Right lobe of liver (tissue), 6 donors: ENCODE results near the gene ZNF384. TPM values are rescaled to one million over a fixed set of nuclear protein-coding genes. Genes with fewer than 3 reads are reported as not detected.

ENCODE experiments used
- ATAC-seq, 4 donors: fragments of 200-7000 bp; cut with Tn5 transposase; one replicate each; pipeline ENCODE4 v1.9.1; 2020; ENCODE audit warnings: mild to moderate bottlenecking in 4 of 4, moderate library complexity in 4 of 4
- DNase-seq, 3 donors: peaks; one replicate each; pipeline ENCODE4 v3.0.0-alpha.2; 2020
- H3K27ac ChIP-seq, 3 donors: fragments of 200-600 bp; one replicate each; pipeline ENCODE4 v1.8.0; 2022
- H3K27me3 ChIP-seq, 2 donors: fragments of 200-600 bp; one replicate each; pipeline ENCODE4 v1.8.0; 2022
- H3K36me3 ChIP-seq, 4 donors: fragments of 200-600 bp; sonication (generic) in 1 of 4; one replicate each; pipeline versions ENCODE4 v1.5.1 to v1.8.0; 2017 to 2022; ENCODE audit warnings: control low read depth in 1 of 4
- H3K4me1 ChIP-seq, 4 donors: fragments of 200-600 bp; sonication (generic) in 1 of 4; one replicate each; pipeline versions ENCODE4 v1.5.1 to v1.8.0; 2017 to 2022; ENCODE audit warnings: control low read depth in 1 of 4
- H3K4me3 ChIP-seq, 3 donors: fragments of 200-600 bp; one replicate each; pipeline ENCODE4 v1.8.0; 2022
- H3K9me3 ChIP-seq, 4 donors: fragments of 200-600 bp; sonication (generic) in 1 of 4; one replicate each; pipeline versions ENCODE4 v1.5.1 to v1.8.0; 2017 to 2022; ENCODE audit warnings: control low read depth in 1 of 4
- POLR2A ChIP-seq: fragments of 450-650 bp; IDR thresholded peaks from one replicate; pipeline ENCODE4 v1.6.1; 2017; ENCODE audit warnings: antibody characterized with exemption, mild to moderate bottlenecking
- WGBS: methylation state at CpG from one replicate; pipeline ENCODE4 v1.1.6; 2018; ENCODE audit warnings: low coverage, low lambda C conversion rate; ENCODE audit not compliant: insufficient coverage; ENCODE audit errors: missing lambda C conversion rate; 5-methylcytosine and 5-hydroxymethylcytosine counted together
- intact Hi-C, 2 donors: fragments of 100-400 bp; cut with DNase I; formaldehyde crosslinking; loops; one replicate each; pipeline versions ENCODE4 v1.11.2 to v1.14.1; 2022
- total RNA-seq, 6 experiments: library from RNA; depleted of rRNA in 2 of 6; stranded (reverse); fragments of >200 nt in 2 of 6; fragmentation: NEBNext Ultra II Directional in 3 of 6; extraction: Animal tissue kit (Norgen Biotek cat#: 25700) in 3 of 6; gene quantifications; one replicate each; pipeline versions ENCODE4 v1.1.0 to v1.2.4, GENCODE V29; 2016 to 2023
- TF ChIP-seq, protein P1 (sequence below), 4 donors: fragments of 200-600 bp in 3 of 4; fragments of 450-650 bp in 1 of 4; IDR thresholded peaks; one replicate each; pipeline versions ENCODE4 v1.5.1 to v1.8.0; 2016 to 2022; ENCODE audit warnings: antibody characterized with exemption in 4 of 4, mild to moderate bottlenecking in 2 of 4
- donor health status: DM: no; HTN: yes; CAD: no.
- donor health status: DM: no; HTN: no; CAD: no.
- donor health status: DM: no; HTN: no; CAD: no.
- donor health status: DM: no; HTN: yes; CAD: no.
- donor health status: DM: no; HTN: yes; CAD: no.

Gene ZNF384
- total RNA-seq, 6 experiments from 2014 or later, result 11.9 to 22.3 (median 18.3) TPM

DNA sequence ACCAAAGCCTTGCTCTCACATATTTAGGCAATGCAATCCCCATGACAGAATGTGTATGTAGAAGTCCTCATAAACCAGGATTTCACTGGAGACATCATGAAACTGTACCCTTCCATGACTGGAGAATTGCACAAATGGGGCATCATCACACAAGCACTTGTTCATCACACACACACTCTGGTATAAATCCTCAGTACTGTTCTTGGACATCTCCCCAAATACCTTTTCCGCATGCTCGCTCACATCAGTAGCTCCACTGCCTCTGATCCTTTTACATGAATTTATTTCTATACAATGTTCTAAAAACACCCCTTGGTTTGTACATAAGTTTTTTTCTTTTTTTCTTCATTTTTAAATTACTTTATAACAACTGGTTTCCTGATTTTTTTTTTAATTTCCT is 23.0 kb downstream of the ZNF384 start:
- DNase-seq, result no peak
- H3K4me1 ChIP-seq, result peaks cover 0 to 8% (median 4%) of the 10 kb centered on the region in 4 donors
- H3K4me3 ChIP-seq, result no peak overlapping the region
- intact Hi-C loops, result loop anchor here in 1 of 2 donors (10.0 kb wide), 1 partner anchor 59 kb away; the partner anchor contains the start of gene COPS7A
- no peaks in the 10 kb centered on the region for H3K27me3 ChIP-seq
- 100% methylated on average over 2 of the region's 2 CpGs for WGBS
- ATAC-seq, result no peak
- no peak overlapping the region for H3K27ac ChIP-seq
- no peak for TF ChIP-seq POLR2A
- TF ChIP-seq, protein P1, sequence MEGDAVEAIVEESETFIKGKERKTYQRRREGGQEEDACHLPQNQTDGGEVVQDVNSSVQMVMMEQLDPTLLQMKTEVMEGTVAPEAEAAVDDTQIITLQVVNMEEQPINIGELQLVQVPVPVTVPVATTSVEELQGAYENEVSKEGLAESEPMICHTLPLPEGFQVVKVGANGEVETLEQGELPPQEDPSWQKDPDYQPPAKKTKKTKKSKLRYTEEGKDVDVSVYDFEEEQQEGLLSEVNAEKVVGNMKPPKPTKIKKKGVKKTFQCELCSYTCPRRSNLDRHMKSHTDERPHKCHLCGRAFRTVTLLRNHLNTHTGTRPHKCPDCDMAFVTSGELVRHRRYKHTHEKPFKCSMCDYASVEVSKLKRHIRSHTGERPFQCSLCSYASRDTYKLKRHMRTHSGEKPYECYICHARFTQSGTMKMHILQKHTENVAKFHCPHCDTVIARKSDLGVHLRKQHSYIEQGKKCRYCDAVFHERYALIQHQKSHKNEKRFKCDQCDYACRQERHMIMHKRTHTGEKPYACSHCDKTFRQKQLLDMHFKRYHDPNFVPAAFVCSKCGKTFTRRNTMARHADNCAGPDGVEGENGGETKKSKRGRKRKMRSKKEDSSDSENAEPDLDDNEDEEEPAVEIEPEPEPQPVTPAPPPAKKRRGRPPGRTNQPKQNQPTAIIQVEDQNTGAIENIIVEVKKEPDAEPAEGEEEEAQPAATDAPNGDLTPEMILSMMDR (IDR thresholded peaks at IDR 0.05), result no peak
- no peaks in the 10 kb centered on the region for H3K9me3 ChIP-seq
- H3K36me3 ChIP-seq, result peaks cover 3 to 48% (median 20%) of the 10 kb centered on the region in 4 donors

DNA sequence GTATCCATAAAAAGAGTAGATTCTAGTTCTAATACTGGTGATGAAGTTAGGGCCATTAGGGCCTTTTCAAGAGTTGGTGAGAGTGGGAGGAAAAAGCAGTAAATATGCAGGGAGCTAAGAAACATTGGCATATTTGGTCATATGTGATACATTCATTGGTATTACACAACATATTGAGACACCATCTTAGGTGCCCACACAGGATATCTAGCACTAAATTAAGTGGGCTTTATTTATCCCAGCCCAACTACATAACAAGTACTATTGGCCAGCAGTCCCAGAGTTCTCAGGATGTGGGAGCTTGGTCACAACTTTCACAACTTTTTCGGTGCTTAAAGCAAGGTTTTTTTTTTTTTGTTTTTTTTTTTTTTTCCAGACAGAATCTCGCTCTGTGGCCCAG is 24.3 kb downstream of the ZNF384 start:
- Histone ChIP-seq H3K36me3 (peaks cover 0 to 35% (median 11%) of the 10 kb centered on the region in 4 donors), H3K4me1 (peaks cover 0 to 8% (median 4%) of the 10 kb centered on the region in 4 donors), H3K4me3 (no peak overlapping the region), H3K9me3 (no peaks in the 10 kb centered on the region), H3K27ac (no peak overlapping the region), H3K27me3 (no peaks in the 10 kb centered on the region)
- intact Hi-C loops, result loop anchor here in 1 of 2 donors (10.0 kb wide), 1 partner anchor 60 kb away; the partner anchor contains the start of gene COPS7A
- ATAC-seq (no peak), DNase-seq (no peak)
- WGBS, result 77% methylated on average over 2 of the region's 2 CpGs
- no peak for TF ChIP-seq POLR2A
- TF ChIP-seq, protein P1 (IDR thresholded peaks at IDR 0.05), result no peak

DNA sequence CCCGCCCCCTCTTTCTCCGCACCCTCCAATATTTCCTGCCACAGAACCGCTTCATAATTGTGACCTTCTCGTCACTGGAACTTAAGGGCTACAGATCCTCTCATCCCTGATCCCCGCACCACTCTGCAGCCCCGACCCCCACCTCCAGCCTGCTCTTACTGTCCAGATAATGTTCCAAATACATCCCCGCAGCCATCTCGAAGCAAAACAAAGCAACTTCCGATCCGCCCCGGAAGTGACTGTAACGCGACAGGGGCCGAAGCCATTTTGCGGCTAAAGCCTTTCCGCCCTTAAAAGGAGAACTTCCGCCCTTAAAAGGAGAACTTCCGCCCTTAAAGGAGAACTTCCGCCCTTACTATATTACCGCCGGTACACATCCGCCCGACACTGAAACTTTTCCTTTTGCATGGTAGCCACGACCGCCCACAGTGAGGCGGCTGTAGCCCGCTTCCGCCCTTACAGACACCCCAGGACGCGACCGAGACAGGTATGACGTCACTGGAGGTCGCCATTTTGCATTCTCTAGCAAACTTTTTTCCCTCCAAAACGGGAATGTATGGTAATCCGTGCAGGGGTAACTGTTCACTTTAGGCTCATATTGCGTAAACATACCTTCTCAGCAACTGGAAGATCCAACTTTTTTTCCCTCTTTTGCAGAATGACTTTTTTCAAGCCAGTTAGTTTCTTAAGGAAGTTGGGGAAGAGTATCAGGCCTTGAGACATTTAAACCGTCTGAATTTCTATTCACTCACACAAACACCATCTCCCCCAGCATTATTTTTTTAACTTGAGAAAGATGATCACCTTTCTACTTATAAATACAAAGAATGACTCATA is 26.1 kb downstream of the ZNF384 start, which contains the start of gene ING4:
Gene ING4, minus strand, starts transcription at position 214 of the 837 bp plus-strand sequence. Its CDS starts 18 bp downstream, at position 196.
- DNase-seq (peak; percentile 95 to 98 (median 98)), ATAC-seq (peak; percentile 99 to 100 (median 100))
- Histone ChIP-seq H3K27me3 (no peaks in the 10 kb centered on the region), H3K36me3 (peaks cover 0 to 18% (median 5%) of the 10 kb centered on the region in 4 donors), H3K9me3 (no peaks in the 10 kb centered on the region), H3K4me3 (peak within 1 kb of the TSS; percentile 55 to 71 (median 66)), H3K27ac (peak within 1 kb of the TSS; percentile 41 to 63 (median 51)), H3K4me1 (peaks cover 0 to 8% (median 4%) of the 10 kb centered on the region in 4 donors)
- 2% methylated on average over 30 of the region's 37 CpGs for WGBS
- intact Hi-C loops, result loop anchor here in 1 of 2 donors (10.0 kb wide), 1 partner anchor 62 kb away; the partner anchor contains the start of gene COPS7A
- TF ChIP-seq POLR2A, result no peak
- TF ChIP-seq, protein P1 (IDR thresholded peaks at IDR 0.05), result no peak

DNA sequence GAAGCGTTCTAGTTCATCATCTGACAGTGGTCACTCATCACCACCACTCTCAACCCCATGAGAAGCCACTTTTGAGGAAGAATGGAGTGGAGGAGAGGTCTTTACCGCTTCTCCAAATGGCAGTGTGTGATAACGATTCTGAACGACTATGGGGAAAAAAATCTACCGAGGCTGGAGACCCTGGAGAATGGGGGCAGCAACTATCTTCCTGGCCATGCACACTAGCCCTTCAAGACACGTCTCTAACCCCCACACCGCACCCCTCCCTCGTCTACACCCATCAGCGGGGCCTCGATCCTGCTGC is 26.6 kb downstream of the ZNF384 start:
- peak overlapping the region; percentile 14 to 41 (median 29) for H3K27ac ChIP-seq
- TF ChIP-seq, protein P1 (IDR thresholded peaks at IDR 0.05), result no peak
- no peak for TF ChIP-seq POLR2A
- 1% methylated on average over 10 of the region's 10 CpGs for WGBS
- intact Hi-C loops, result loop anchor here in 1 of 2 donors (10.0 kb wide), 1 partner anchor 62 kb away; the partner anchor contains the start of gene COPS7A
- no peak for DNase-seq
- H3K9me3 ChIP-seq, result no peaks in the 10 kb centered on the region
- peaks cover 0 to 12% (median 2%) of the 10 kb centered on the region in 4 donors for H3K36me3 ChIP-seq
- H3K4me1 ChIP-seq, result peaks cover 0 to 8% (median 4%) of the 10 kb centered on the region in 4 donors
- H3K27me3 ChIP-seq, result no peaks in the 10 kb centered on the region
- peak in 1 of 4 donors; percentile 35 for ATAC-seq
- peak overlapping the region; percentile 55 to 71 (median 66) for H3K4me3 ChIP-seq
